ENCODE measurements around the gene HOXA7.

Gene HOXA7

GRCh38 chr7:27158436-27159265 lies 2.2 kb upstream of the HOXA7 start:
- DNase-seq, result no peak

DNA sequence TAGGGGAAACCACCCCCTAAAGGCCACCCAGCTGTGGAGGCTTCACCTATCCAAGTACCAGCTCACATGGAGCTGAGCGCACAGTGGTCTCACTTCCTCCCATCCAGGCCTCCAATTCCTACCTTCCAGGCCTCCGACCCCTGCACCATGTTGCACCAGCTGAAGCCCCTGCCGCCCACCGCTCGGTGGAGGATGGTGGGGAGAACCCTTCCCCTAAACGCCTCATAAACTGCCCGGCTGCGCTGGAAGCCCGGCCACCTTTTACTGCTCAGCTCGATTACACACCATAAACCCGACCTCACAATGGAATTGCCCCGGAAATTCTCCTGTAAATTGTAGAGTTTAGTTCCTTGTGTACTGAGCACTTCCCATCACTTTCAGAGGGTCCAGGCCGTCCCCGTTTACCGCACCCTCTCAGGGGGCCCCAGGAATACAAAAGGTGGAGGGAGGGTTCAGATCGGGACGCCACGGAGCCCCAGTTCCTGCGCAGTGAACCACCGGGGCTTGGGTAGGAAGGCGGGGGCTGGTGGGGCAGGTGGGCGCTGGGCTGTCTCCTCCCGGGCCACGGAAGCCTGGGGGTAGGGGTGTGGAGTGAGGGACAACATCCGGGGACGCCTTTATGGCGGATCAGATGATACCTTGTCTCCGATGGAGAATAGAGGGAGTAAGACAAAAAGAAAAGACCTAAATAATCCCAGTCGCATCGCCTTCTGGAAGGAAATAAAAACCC lies 1.4 kb upstream of the HOXA7 start:
- DNase-seq, result no peak

DNA sequence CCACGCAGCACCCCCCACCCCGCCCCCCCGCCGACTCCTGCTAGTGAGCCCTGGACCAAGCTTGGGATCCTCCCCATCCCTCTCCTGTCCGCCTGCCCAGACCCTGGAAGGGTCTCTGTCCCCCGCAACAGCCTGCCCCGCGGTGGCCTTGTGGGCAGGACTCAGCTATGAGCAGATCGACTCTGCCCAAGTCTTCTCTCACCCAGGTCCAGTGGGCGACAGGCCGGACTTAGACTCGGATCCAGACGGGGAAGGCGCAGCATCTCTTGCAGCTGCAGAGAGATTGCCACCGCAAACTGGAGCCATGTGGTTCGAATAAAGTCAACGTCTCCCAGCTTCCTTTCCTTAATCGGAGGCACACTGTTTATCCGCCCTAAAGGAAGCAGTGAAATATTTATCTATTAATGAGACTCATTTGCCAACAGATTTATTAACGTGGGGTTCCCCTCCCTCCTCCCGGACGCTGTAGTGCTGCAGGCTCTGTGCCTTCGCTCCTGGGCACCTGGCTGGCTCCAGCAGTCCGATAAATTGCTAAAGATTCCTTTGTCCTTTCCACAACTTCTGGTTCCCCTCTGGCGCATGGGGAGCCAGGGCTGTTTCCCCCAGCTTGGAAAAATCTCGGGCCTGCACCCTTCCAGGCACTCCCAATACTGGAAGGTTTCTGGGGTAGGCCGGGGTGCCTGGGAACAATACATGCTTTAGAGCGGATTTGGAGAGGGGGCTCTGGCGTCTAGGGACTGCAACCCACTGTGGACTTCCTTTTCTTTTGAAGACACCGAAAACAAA lies 634 bp upstream of the HOXA7 start:
- no peak for DNase-seq

DNA sequence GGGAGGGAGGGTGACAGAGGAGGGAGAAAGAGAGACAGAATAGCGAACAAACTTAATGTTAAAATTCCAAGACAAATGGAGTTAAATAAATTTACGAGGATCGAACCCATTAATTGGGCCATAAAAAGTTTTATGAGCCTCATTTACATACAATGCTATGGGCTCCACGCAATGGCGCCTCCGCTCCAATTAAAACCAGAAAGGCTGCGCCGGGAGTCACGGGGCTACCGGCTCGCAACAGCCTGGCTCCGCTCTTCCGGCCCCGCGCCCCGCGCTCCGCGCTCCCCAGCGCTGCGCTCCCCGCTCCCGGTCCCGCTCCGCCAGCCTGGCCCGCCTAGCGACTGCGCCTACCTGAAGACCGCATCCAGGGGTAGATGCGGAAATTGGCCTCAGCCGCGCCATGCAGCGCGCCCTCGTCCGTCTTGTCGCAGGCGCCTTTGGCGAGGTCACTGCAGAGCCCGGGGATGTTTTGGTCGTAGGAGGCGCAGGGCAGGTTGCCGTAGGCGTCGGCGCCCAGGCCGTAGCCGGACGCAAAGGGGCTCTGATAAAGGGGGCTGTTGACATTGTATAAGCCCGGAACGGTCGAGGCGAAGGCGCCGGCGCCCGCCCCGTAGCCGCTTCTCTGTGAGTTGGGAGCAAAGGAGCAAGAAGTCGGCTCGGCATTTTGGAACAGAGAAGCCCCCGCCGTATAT lies 513 bp downstream of the HOXA7 start:
- DNase-seq, result no peak

- DNase-seq, result peak in 1 of 2 experiments; percentile 49
These were observed 1.3 kb downstream of the HOXA7 start for GRCh38 chr7:27154901-27155815.

GRCh38 chr7:27154369-27154768 lies 2.1 kb downstream of the HOXA7 start:
- DNase-seq, result no peak

GRCh38 chr7:27153526-27153925 lies 2.9 kb downstream of the HOXA7 start:
- DNase-seq, result no peak

DNA sequence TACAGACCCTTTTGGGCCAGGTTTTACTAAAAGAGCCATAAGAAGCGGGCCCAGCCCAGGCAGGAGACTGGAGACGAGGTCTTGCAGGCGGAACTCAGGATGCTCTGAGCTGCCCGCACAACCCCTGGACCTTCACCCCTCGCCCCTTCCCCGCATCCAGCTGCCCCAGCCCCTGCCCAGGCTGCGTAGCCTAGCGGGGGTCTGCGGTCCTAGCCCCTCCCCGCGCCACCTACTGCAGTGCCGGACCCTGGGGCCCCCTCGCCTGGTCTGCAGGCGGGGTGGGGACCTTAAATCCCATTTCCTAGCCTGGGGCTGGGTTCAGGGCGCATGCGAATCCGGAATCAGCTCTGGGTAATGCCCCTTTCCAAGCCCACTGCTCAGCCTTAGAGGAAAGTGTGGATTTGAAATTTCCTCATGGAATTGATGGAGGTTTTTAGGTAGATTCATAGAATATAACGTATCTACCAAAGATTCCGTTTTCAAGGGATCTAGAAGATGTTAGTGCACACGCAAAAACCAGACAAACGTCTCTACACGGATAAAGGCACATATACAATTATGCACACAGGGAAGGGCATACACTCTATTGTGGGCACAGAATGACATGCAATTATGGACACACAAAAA lies 3.5 kb downstream of the HOXA7 start:
- DNase-seq, result no peak

GRCh38 chr7:27151931-27152815 lies 4.3 kb downstream of the HOXA7 start, which contains the start of gene HOXA3:
Gene HOXA3 (minus strand): TSS chr7:27152583. CDS start chr7:27110640, 41,943 bp downstream.
- DNase-seq, result peak in 1 of 2 experiments; percentile 11

DNA sequence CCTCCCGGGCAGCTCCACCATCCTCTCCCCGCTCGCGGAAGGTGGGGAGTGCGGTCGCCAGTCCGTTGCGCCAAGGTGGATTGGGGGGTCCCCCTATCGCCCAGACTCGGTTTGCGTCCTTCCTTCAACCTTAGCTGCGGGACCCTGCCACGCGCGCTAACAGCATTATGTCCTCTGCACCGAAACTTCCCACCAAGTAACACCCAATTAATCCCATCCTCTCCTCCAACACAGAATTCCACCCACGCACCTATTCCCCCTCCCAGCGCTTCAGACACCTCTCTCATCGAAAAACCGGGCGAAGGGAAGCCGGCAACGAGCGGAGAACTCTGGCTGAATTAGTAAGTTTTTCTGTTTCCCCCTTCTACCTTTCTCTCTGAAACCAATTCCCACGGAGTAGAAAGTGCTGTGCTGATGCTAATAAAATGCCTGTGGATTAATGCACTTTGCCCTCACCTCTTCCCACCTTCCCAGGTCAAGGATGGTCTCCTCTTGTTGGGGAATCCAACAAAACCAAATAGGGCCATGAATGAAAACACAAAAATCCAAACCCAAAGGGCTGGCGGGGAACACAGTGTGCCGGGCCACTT lies 5.0 kb downstream of the HOXA7 start:
- DNase-seq, result no peak

DNA sequence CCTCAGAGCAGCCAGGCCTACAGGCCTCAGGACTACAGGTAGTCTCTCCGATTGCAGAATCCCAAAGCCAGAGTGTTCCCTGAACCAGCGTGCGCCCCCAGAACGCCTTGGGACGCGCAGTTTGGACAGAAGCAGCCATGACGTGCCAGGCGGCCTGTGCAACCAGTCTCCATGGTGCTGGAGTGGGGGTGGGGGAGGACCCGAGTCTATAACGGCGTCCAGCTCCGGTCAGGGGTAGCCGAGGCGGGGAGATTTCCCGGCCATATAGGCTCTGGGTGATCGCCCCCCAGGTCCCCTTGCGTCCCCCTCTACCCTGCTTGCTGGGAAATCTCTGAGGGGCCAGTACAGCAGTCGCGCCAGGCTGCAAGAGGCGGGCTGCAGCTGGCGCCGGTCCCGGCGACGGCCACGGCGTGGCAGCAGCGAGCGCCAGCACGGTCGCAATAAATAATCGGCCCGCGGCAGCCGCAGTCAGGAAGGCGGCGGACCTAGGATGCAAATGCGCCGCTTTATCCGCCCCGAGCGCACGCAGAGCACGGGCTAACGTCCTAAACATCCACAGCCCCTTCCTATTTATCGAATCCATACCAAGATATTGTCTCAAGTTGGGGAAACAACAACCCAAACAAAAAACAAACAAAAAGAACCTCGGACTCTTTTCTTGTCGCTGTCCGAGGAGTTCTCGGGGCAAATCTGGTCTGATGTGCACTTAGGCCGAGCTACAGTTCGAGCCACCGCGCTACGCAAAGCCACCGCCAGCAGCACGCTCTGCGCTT lies 5.7 kb downstream of the HOXA7 start:
- peak; percentile 69 to 70 for DNase-seq

GRCh38 chr7:27149842-27150567 lies 6.5 kb downstream of the HOXA7 start:
- DNase-seq, result no peak

GRCh38 chr7:27148756-27149641 lies 7.5 kb downstream of the HOXA7 start:
- DNase-seq, result no peak

GRCh38 chr7:27148031-27148755 lies 8.3 kb downstream of the HOXA7 start:
- DNase-seq, result no peak

DNA sequence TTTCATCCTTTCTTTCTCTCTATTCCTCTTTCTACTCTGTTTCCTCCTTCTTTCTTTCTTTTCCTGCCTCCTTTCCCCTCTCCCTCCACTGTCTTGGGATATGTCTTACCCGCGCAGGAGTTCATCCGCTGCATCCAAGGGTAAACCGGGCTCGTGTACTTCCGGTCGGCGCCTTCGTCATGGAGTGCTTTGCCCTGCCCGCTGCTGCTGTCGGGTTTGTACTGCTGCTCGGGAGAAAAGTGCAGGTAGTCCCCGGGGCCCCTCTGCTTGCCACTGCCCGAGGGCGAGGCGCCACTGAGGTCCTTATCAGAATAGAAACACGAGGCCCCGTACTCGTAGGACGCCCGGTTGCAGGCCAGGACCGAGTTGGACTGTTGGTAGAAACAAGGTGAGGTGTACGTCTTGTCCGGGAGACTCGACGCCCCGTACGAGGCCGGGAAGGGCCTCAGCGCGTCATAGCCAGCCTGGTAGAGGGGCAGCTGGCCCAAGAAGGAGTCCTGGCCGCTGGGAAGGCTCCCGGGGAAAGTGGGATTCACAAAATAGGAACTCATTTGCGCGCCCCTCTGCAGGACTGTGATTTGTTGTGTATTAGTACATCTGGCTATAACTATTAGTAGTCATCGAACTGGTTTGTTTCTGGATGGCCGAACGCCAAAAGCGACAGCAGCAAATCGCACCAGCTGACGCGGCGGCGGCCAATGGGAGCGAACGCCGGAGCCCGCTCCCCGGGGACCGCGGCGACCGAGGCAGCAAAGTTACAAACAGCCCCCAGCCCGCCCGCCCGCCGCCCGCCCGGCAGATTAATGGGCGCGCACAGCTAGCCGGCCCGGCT lies 9.1 kb downstream of the HOXA7 start, which contains the start of gene HOXA6:
Gene HOXA6, minus strand, starts transcription at position 576 of the 832 bp plus-strand sequence. Its CDS starts 25 bp downstream, at position 551.
- DNase-seq, result peak in 1 of 2 experiments; percentile 13
